Measurements from ENCODE around the gene NLGN1. TPM values are rescaled to one million over a fixed set of nuclear protein-coding genes. Genes with fewer than 3 reads are reported as not detected.

The NLGN1 gene
- total RNA-seq, 4 donors from 2014 or later = 0.80 to 4.4 (median 1.8) TPM

GRCh38 chr3:174303907-174304560 is 906.5 kb downstream of the NLGN1 start:
- TF ChIP-seq CTCF (IDR thresholded peaks at IDR 0.05) (no peak), POLR2A (IDR thresholded peaks at IDR 0.05) (no peak)
- intact Hi-C loops (cut with DNase I; ENCODE audit: low total_unique reads) = no loop called here
- WGBS, 2 donors = 38 to 41% methylated on average over 2 of the region's 2 CpGs
- DNase-seq (ENCODE audit: low spot score in 2 of 2) = no peak
- H3K4me3 ChIP-seq (ENCODE audit: low read depth, poor library complexity, severe bottlenecking) = no peak overlapping the region

GRCh38 chr3:174308736-174309135 is 911.2 kb downstream of the NLGN1 start:
- no peak for DNase-seq (ENCODE audit: low spot score in 2 of 2)
- no peak overlapping the region for H3K4me3 ChIP-seq (ENCODE audit: low read depth, poor library complexity, severe bottlenecking)
- TF ChIP-seq CTCF (IDR thresholded peaks at IDR 0.05) (no peak), POLR2A (IDR thresholded peaks at IDR 0.05) (no peak)
- WGBS, 2 donors = 87 to 94% methylated on average over 1 of the region's 1 CpG
- intact Hi-C loops (cut with DNase I; ENCODE audit: low total_unique reads) = no loop called here

GRCh38 chr3:174310475-174310983 is 913.0 kb downstream of the NLGN1 start:
- TF ChIP-seq CTCF (IDR thresholded peaks at IDR 0.05) = no peak
- no peak for TF ChIP-seq POLR2A (IDR thresholded peaks at IDR 0.05)
- no peak for DNase-seq (ENCODE audit: low spot score in 2 of 2)
- intact Hi-C loops (cut with DNase I; ENCODE audit: low total_unique reads) = no loop called here
- 75 to 76% methylated on average over 7 of the region's 7 CpGs for WGBS, 2 donors
- no peak overlapping the region for H3K4me3 ChIP-seq (ENCODE audit: low read depth, poor library complexity, severe bottlenecking)

DNA sequence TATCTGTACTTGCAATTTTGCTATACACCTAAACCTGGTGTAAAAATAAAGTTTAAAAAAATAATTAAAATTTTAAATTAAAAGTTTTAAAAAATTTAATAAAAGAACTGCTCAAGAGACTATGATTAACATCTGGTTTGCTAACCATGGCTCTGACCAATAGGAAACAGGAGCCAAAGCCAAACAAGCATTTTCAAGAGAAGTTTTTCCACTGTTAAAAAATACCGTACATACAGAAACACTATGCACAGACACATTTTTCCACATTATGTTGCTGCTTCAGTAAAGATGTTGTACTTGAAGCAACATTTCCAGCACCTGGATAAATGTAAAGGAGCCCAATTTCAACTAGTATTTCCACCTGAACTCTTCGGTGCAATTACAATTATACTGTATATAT is 917.7 kb downstream of the NLGN1 start:
- H3K4me3 ChIP-seq (ENCODE audit: low read depth, poor library complexity, severe bottlenecking) = no peak overlapping the region
- 60 to 63% methylated on average over 2 of the region's 2 CpGs for WGBS, 2 donors
- DNase-seq (ENCODE audit: low spot score in 2 of 2) = no peak
- no peak for TF ChIP-seq POLR2A (IDR thresholded peaks at IDR 0.05)
- intact Hi-C loops (cut with DNase I; ENCODE audit: low total_unique reads) = no loop called here

- H3K4me3 ChIP-seq (ENCODE audit: low read depth, poor library complexity, severe bottlenecking) = no peak overlapping the region
- DNase-seq (ENCODE audit: low spot score in 2 of 2) = no peak
- intact Hi-C loops (cut with DNase I; ENCODE audit: low total_unique reads) = no loop called here
- TF ChIP-seq POLR2A (IDR thresholded peaks at IDR 0.05) (no peak), CTCF (IDR thresholded peaks at IDR 0.05) (no peak)
- 89 to 94% methylated on average over 1 of the region's 1 CpG for WGBS, 2 donors
These were observed 919.5 kb downstream of the NLGN1 start for GRCh38 chr3:174317005-174317404.

DNA sequence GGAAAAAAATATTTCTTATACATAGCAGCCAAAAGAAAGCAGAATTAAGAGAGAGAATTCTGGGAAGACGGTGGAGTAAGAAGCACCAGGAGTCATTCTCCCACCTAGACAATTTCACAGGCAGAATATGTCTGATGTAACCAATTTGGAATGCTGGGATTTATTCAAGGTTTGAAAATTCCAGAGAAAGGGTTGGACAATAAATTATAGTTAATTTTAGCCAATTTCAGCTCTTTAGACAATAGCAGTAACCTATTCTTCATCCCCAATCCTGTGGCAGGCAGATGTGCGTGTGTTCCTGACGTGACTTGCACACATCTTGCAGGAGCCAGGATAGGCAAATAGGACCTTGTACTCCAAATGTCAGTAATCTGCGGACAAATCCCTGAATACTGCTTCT is 920.6 kb downstream of the NLGN1 start:
- no peak for DNase-seq (ENCODE audit: low spot score in 2 of 2)
- TF ChIP-seq CTCF (IDR thresholded peaks at IDR 0.05) (no peak), POLR2A (IDR thresholded peaks at IDR 0.05) (no peak)
- H3K4me3 ChIP-seq (ENCODE audit: low read depth, poor library complexity, severe bottlenecking) = no peak overlapping the region
- intact Hi-C loops (cut with DNase I; ENCODE audit: low total_unique reads) = no loop called here
- WGBS, 2 donors = 91 to 95% methylated on average over 4 of the region's 4 CpGs

Data from lower leg skin (tissue), 4 donors.